MG63 (cell line): ENCODE data around the gene ORMDL2. TPM values are rescaled to one million over a fixed set of nuclear protein-coding genes. Genes with fewer than 3 reads are reported as not detected.

ENCODE experiments used
- total RNA-seq: library from RNA; depleted of rRNA; stranded (reverse); fragments of >200 nt; shearing (Covaris generic); gene quantifications from 2 replicates; pipeline ENCODE4 v1.2.3, GENCODE V29; 2014; ENCODE audit warnings: low replicate concordance; rRNA removed

Gene ORMDL2
- total RNA-seq, 1 experiment from 2014 or later: 12.0 TPM

Other genes starting within 250 kb of the ORMDL2 start
- not detected in 2 replicates for gene OR2AP1, start 245.6 kb upstream of the ORMDL2 start, total RNA-seq
- not detected in 2 replicates for gene OR10P1, start 181.1 kb upstream of the ORMDL2 start, total RNA-seq
- 18.8 and 27.4 TPM in 2 replicates for gene ITGA7, start 110.1 kb upstream of the ORMDL2 start, total RNA-seq
- 75.7 and 97.6 TPM in 2 replicates for gene BLOC1S1, start 102.0 kb upstream of the ORMDL2 start, total RNA-seq
- 3.1 and 5.0 TPM in 2 replicates for gene RDH5, start 97.6 kb upstream of the ORMDL2 start, total RNA-seq
- gene CD63, start 89.0 kb upstream of the ORMDL2 start, total RNA-seq: 1,474 and 1,678 TPM in 2 replicates
- gene GDF11, start 74.9 kb upstream of the ORMDL2 start, total RNA-seq: 2.8 and 3.9 TPM in 2 replicates
- 142 and 228 TPM in 2 replicates for gene SARNP, start 317 bp upstream of the ORMDL2 start, total RNA-seq
- gene DNAJC14, start 11.5 kb downstream of the ORMDL2 start, total RNA-seq: 46.6 and 49.9 TPM in 2 replicates
- not detected in 2 replicates for gene MMP19, start 24.9 kb downstream of the ORMDL2 start, total RNA-seq
- 34.6 and 42.6 TPM in 2 replicates for gene PYM1, start 109.9 kb downstream of the ORMDL2 start, total RNA-seq
- 2.6 and 2.9 TPM in 2 replicates for gene DGKA, start 113.1 kb downstream of the ORMDL2 start, total RNA-seq
- gene PMEL, start 148.0 kb downstream of the ORMDL2 start, total RNA-seq: 2.0 TPM in 1 of 2 replicates, not detected in the other
- 40.9 and 41.8 TPM in 2 replicates for gene CDK2, start 148.8 kb downstream of the ORMDL2 start, total RNA-seq
- gene RAB5B, start 156.0 kb downstream of the ORMDL2 start, total RNA-seq: 16.5 and 18.6 TPM in 2 replicates
- gene SUOX, start 179.2 kb downstream of the ORMDL2 start, total RNA-seq: 9.7 and 23.4 TPM in 2 replicates
- gene IKZF4, start 203.0 kb downstream of the ORMDL2 start, total RNA-seq: 0.30 and 0.54 TPM in 2 replicates
- 313 and 847 TPM in 2 replicates for gene RPS26, start 223.9 kb downstream of the ORMDL2 start, total RNA-seq